ENCODE results near the gene CAMTA1.
"Not testable (repeated sequence)": the region's sequence is repeated elsewhere in the genome, so short reads cannot be mapped to it uniquely, and the experiment has no call there.

The CAMTA1 gene

GRCh38 chr1:7594002-7594713 lies 808.9 kb downstream of the CAMTA1 start:
- H3K4me3 ChIP-seq (ENCODE audit: low read depth, low read length) = no peak overlapping the region
- DNase-seq (ENCODE audit: low read depth) = no peak
- no peak for TF ChIP-seq CTCF (IDR thresholded peaks at IDR 0.05; ENCODE audit: control insufficient read depth, extremely low read depth, insufficient read depth)

- H3K4me3 ChIP-seq (ENCODE audit: low read depth, low read length) = no peak overlapping the region
- TF ChIP-seq CTCF (IDR thresholded peaks at IDR 0.05; ENCODE audit: control insufficient read depth, extremely low read depth, insufficient read depth) = no peak
- DNase-seq (ENCODE audit: low read depth) = no peak
Measured at GRCh38 chr1:7594714-7595295, 809.6 kb downstream of the CAMTA1 start.

GRCh38 chr1:7595336-7595735 lies 810.1 kb downstream of the CAMTA1 start:
- no peak overlapping the region for H3K4me3 ChIP-seq (ENCODE audit: low read depth, low read length)
- no peak for TF ChIP-seq CTCF (IDR thresholded peaks at IDR 0.05; ENCODE audit: control insufficient read depth, extremely low read depth, insufficient read depth)
- no peak for DNase-seq (ENCODE audit: low read depth)

- no peak for TF ChIP-seq CTCF (IDR thresholded peaks at IDR 0.05; ENCODE audit: control insufficient read depth, extremely low read depth, insufficient read depth)
- H3K4me3 ChIP-seq (ENCODE audit: low read depth, low read length) = no peak overlapping the region
- no peak for DNase-seq (ENCODE audit: low read depth)
Measured at GRCh38 chr1:7596126-7596965, 811.1 kb downstream of the CAMTA1 start.

GRCh38 chr1:7598058-7598457 lies 812.8 kb downstream of the CAMTA1 start:
- DNase-seq (ENCODE audit: low read depth); H3K4me3 ChIP-seq (ENCODE audit: low read depth, low read length): not testable (repeated sequence)

- not testable (repeated sequence) for H3K4me3 ChIP-seq (ENCODE audit: low read depth, low read length); DNase-seq (ENCODE audit: low read depth)
Measured at GRCh38 chr1:7604906-7605305, 819.7 kb downstream of the CAMTA1 start.

- no peak overlapping the region for H3K4me3 ChIP-seq (ENCODE audit: low read depth, low read length)
- TF ChIP-seq CTCF (IDR thresholded peaks at IDR 0.05; ENCODE audit: control insufficient read depth, extremely low read depth, insufficient read depth) = no peak
- no peak for DNase-seq (ENCODE audit: low read depth)
Measured at GRCh38 chr1:7606096-7606495, 820.8 kb downstream of the CAMTA1 start.
